ENCODE results near the gene TTYH2. TPM values are rescaled to one million over a fixed set of nuclear protein-coding genes. Genes with fewer than 3 reads are reported as not detected.

Gene TTYH2
- polyA plus RNA-seq, 1 experiment: 3.1 TPM

DNA sequence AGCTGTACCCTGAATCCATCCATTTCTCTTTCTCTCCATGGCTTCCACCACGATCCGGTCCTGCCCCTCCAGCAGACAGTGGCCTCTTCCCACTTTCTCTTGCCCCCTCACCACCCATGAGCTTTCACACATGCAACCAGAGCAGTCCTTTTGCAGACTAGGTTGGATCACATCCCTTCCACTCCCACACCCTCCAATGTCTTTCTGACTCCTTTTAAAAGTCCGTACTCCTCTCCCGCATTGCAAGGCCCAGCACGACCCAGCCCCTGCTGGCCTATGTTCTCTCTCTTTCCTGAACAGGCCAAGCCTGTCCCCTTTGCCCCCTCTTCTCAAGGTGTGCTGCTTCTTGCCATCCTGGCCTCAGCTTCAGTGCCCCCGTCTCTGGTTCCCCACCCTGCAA, 38.2 kb downstream of the TTYH2 start:
- Histone ChIP-seq H3K4me3 (ENCODE audit: low read depth, low read length) (no peak overlapping the region), H3K27ac (ENCODE audit: low read depth, low read length) (no peak overlapping the region), H3K27me3 (ENCODE audit: control insufficient read depth, insufficient read depth, low read length) (no peaks in the 10 kb centered on the region), H3K9me3 (ENCODE audit: control insufficient read depth, insufficient read depth, low read length) (no peaks in the 10 kb centered on the region)
- no peak for DNase-seq (ENCODE audit: low read depth, low spot score)
- CTCF ChIA-PET: no interaction called here
- POLR2A ChIA-PET: no interaction called here
- TF ChIP-seq, protein P1, sequence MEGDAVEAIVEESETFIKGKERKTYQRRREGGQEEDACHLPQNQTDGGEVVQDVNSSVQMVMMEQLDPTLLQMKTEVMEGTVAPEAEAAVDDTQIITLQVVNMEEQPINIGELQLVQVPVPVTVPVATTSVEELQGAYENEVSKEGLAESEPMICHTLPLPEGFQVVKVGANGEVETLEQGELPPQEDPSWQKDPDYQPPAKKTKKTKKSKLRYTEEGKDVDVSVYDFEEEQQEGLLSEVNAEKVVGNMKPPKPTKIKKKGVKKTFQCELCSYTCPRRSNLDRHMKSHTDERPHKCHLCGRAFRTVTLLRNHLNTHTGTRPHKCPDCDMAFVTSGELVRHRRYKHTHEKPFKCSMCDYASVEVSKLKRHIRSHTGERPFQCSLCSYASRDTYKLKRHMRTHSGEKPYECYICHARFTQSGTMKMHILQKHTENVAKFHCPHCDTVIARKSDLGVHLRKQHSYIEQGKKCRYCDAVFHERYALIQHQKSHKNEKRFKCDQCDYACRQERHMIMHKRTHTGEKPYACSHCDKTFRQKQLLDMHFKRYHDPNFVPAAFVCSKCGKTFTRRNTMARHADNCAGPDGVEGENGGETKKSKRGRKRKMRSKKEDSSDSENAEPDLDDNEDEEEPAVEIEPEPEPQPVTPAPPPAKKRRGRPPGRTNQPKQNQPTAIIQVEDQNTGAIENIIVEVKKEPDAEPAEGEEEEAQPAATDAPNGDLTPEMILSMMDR (IDR thresholded peaks at IDR 0.05; ENCODE audit: low read depth, low read length): no peak

GRCh38 chr17:74252211-74252610, 38.8 kb downstream of the TTYH2 start:
- TF ChIP-seq, protein P1 (IDR thresholded peaks at IDR 0.05; ENCODE audit: low read depth, low read length): no peak
- Histone ChIP-seq H3K4me3 (ENCODE audit: low read depth, low read length) (no peak overlapping the region), H3K27me3 (ENCODE audit: control insufficient read depth, insufficient read depth, low read length) (no peaks in the 10 kb centered on the region), H3K9me3 (ENCODE audit: control insufficient read depth, insufficient read depth, low read length) (no peaks in the 10 kb centered on the region), H3K27ac (ENCODE audit: low read depth, low read length) (no peak overlapping the region)
- ChIA-PET POLR2A (no interaction called here), CTCF (no interaction called here)
- DNase-seq (ENCODE audit: low read depth, low spot score): no peak

GRCh38 chr17:74253036-74253435, 39.7 kb downstream of the TTYH2 start:
- CTCF ChIA-PET: interaction anchor here (1.0 kb wide), 1 partner anchor 126 kb away, joined by 3 read pairs; no protein-coding TSS in a partner anchor
- no peaks in the 10 kb centered on the region for H3K27me3 ChIP-seq (ENCODE audit: control insufficient read depth, insufficient read depth, low read length)
- no peak overlapping the region for H3K27ac ChIP-seq (ENCODE audit: low read depth, low read length)
- H3K9me3 ChIP-seq (ENCODE audit: control insufficient read depth, insufficient read depth, low read length): no peaks in the 10 kb centered on the region
- no peak overlapping the region for H3K4me3 ChIP-seq (ENCODE audit: low read depth, low read length)
- POLR2A ChIA-PET: no interaction called here
- no peak for DNase-seq (ENCODE audit: low read depth, low spot score)
- TF ChIP-seq, protein P1 (IDR thresholded peaks at IDR 0.05; ENCODE audit: low read depth, low read length): no peak

DNA sequence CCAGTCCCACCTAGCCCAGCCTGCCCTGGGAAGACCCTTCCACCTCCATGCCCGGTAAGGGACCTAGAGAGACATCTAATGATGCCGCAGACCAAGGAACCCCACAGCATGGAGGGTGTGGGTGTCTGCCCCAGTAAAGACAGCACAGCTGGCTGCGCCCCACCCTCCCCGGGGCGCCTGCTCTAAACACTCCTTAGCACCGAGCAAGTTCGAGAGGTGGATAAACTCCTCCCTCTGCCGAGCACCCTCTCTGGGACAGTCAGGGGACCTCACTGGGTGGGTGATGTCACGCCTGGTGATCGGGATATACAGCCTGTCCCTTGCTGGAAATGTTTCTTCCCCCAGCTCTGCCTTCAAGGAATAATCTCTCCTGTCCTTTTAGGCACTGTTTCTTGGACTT, 43.9 kb downstream of the TTYH2 start:
- CTCF ChIA-PET: interaction anchor here (0.6 kb wide), 1 partner anchor 48 kb away, joined by 3 read pairs; no protein-coding TSS in a partner anchor

DNA sequence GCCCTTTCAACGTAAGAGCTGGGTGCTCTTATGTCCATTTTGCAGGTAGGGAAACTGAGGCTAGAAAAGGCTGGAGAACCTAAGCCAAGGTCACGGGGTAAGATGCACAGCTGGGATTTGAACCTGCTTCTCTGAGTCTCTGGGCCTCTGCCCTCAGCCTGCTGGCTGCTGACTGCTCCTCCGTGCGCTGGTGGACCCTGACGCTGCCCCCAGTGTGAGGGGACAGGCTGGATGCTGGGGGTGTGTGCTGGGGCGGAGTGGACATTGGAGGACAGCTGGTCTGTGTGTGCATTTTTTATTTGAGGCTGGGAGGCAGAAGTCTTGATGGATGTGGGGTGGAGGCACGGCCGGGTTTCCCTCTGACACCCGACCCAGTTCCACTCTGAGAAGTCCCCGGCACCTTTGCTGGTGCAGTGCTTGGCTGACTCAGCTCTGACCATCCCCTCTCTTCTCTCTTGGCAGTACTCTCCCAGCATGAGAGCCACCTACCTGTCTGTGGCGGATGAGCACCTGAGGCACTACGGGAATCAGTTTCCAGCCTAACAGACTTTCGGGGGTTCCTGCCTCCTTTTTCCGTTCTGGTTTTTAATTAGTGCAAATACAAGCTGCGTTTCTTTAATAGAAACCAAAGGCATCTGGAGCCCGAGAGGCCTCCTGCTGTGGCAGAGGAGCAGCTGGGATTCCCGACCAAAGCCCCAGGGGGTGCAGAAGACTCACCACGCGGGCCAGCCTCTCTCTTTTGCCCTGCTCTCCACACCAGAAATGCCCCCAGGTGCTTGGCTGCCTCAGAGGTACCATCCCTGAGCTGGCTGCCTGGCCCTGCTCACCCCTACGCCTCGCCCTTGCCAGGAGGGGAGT, 46.5 kb downstream of the TTYH2 start:
- TF ChIP-seq, protein P1 (IDR thresholded peaks at IDR 0.05; ENCODE audit: low read depth, low read length): no peak
- DNase-seq (ENCODE audit: low read depth, low spot score): no peak
- H3K27me3 ChIP-seq (ENCODE audit: control insufficient read depth, insufficient read depth, low read length): peaks cover 3% of the 10 kb centered on the region
- CTCF ChIA-PET: no interaction called here
- no peak overlapping the region for H3K27ac ChIP-seq (ENCODE audit: low read depth, low read length)
- POLR2A ChIA-PET: no interaction called here
- H3K4me3 ChIP-seq (ENCODE audit: low read depth, low read length): no peak overlapping the region
- no peaks in the 10 kb centered on the region for H3K9me3 ChIP-seq (ENCODE audit: control insufficient read depth, insufficient read depth, low read length)

More for the DNA sequence above, 43.9 kb downstream of the TTYH2 start:
- TF ChIP-seq, protein P1 (IDR thresholded peaks at IDR 0.05; ENCODE audit: low read depth, low read length): no peak
- no peak overlapping the region for H3K27ac ChIP-seq (ENCODE audit: low read depth, low read length)
- H3K9me3 ChIP-seq (ENCODE audit: control insufficient read depth, insufficient read depth, low read length): no peaks in the 10 kb centered on the region
- POLR2A ChIA-PET: no interaction called here
- H3K4me3 ChIP-seq (ENCODE audit: low read depth, low read length): no peak overlapping the region
- DNase-seq (ENCODE audit: low read depth, low spot score): no peak
- H3K27me3 ChIP-seq (ENCODE audit: control insufficient read depth, insufficient read depth, low read length): peaks cover 3% of the 10 kb centered on the region

All from AG04450 (cell line).